Naive thymus-derived CD8-positive, alpha-beta T cell (primary cell): ENCODE results near the gene KRT16. TPM values are rescaled to one million over a fixed set of nuclear protein-coding genes. Genes with fewer than 3 reads are reported as not detected.

ENCODE experiments used
- ATAC-seq, 2 donors: fragments of 150-1000 bp; cut with Tn5 transposase in 1 of 2; sonication (Bioruptor Pico), chemical (Tn5 transposase) in 1 of 2; 1 replicate in 1 of 2; 2 replicates in 1 of 2; pipeline ENCODE4 v1.10.0; 2021; ENCODE audit warnings: mild to moderate bottlenecking in 2 of 2, moderate library complexity in 2 of 2
- POLR2A ChIA-PET: fragments of 350-600 bp; sonication (Branson Sonifier 250); formaldehyde crosslinking; loops from one replicate; lab custom pipeline; 2021; ENCODE audit warnings: antibody characterized with exemption; lab: Charles Lee
- DNase-seq, 10 donors: peaks; one replicate each; pipeline versions ENCODE4 v3.0.0 to v3.0.0-alpha.2; 2020 to 2022
- H3K27ac Mint-ChIP-seq, 10 donors: one replicate each; pipeline ENCODE4 v1.8.0; 2020 to 2022; ENCODE audit warnings: mild to moderate bottlenecking in 10 of 10, mixed read lengths in 10 of 10, moderate library complexity in 4 of 10, inconsistent platforms in 1 of 10
- H3K27me3 Mint-ChIP-seq, 5 donors: one replicate each; pipeline ENCODE4 v1.8.0; 2021 to 2022; ENCODE audit warnings: mixed read lengths in 5 of 5
- H3K36me3 Mint-ChIP-seq, 3 donors: one replicate each; pipeline ENCODE4 v1.8.0; 2020 to 2022; ENCODE audit warnings: mixed read lengths in 3 of 3, mild to moderate bottlenecking in 2 of 3, inconsistent platforms in 1 of 3
- H3K4me1 Mint-ChIP-seq, 4 donors: one replicate each; pipeline ENCODE4 v1.8.0; 2021 to 2022; ENCODE audit warnings: mixed read lengths in 4 of 4
- H3K4me3 Mint-ChIP-seq, 10 donors: one replicate each; pipeline ENCODE4 v1.8.0; 2020 to 2022; ENCODE audit warnings: mild to moderate bottlenecking in 10 of 10, mixed read lengths in 10 of 10, moderate library complexity in 6 of 10, inconsistent platforms in 1 of 10
- H3K9me3 Mint-ChIP-seq, 9 donors: one replicate each; pipeline ENCODE4 v1.8.0; 2020 to 2022; ENCODE audit warnings: mixed read lengths in 9 of 9, mild to moderate bottlenecking in 3 of 9, inconsistent platforms in 1 of 9, moderate library complexity in 1 of 9
- polyA plus RNA-seq, 3 donors: library from polyadenylated mRNA; unstranded; fragments of 300-500 nt; fragmentation: Illumina TruSeq; gene quantifications; one replicate each; pipeline ENCODE4 v1.2.3, GENCODE V29; 2021
- total RNA-seq, 8 experiments: library from RNA in 2 of 8; stranded (reverse) in 2 of 8; gene quantifications; one replicate each; pipeline ENCODE4 v1.2.3 and lab custom pipeline; 2021 to 2026

The KRT16 gene
- total and polyA plus RNA-seq, 5 experiments from 2014 or later: not detected

GRCh38 chr17:41639492-41640473, 27.2 kb upstream of the KRT16 start:
- H3K4me3 Mint-ChIP-seq: no peak overlapping the region
- H3K36me3 Mint-ChIP-seq: no peaks in the 10 kb centered on the region
- H3K4me1 Mint-ChIP-seq: no peaks in the 10 kb centered on the region
- DNase-seq (no peak), ATAC-seq (no peak)
- H3K27me3 Mint-ChIP-seq: peaks cover 0 to 7% (median 0%) of the 10 kb centered on the region in 5 donors
- no peaks in the 10 kb centered on the region for H3K9me3 Mint-ChIP-seq
- POLR2A ChIA-PET: no interaction called here
- peak overlapping the region in 1 of 10 donors; percentile 59 for H3K27ac Mint-ChIP-seq

DNA sequence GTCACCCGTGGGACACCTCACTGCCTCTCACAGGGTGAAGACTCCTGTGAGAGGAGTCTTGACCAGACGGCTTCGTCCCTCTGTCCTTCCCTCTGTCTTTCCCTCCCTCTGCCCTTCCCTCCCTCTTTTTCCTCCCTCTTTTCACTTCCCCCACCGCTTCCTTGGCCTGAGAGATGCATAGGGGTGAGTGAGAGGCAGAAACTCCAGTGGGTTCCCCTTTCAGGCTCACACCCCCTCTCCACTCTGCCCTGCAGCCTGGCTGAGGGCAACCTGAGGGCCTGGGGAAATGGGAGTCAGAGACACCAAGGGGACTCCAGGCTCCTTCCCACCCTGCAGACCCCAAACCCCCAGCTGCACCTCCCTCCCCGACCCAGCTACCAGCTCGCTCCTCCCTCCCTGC, 26.4 kb upstream of the KRT16 start:
- no peak overlapping the region for H3K27ac Mint-ChIP-seq
- peaks cover 0 to 7% (median 0%) of the 10 kb centered on the region in 5 donors for H3K27me3 Mint-ChIP-seq
- H3K4me1 Mint-ChIP-seq: no peaks in the 10 kb centered on the region
- no peak for DNase-seq
- no peaks in the 10 kb centered on the region for H3K9me3 Mint-ChIP-seq
- POLR2A ChIA-PET: no interaction called here
- no peaks in the 10 kb centered on the region for H3K36me3 Mint-ChIP-seq
- H3K4me3 Mint-ChIP-seq: no peak overlapping the region
- ATAC-seq: no peak

- H3K36me3 Mint-ChIP-seq: no peaks in the 10 kb centered on the region
- POLR2A ChIA-PET: no interaction called here
- no peak overlapping the region for H3K4me3 Mint-ChIP-seq
- ATAC-seq: no peak
- no peaks in the 10 kb centered on the region for H3K9me3 Mint-ChIP-seq
- H3K27me3 Mint-ChIP-seq: peaks cover 0 to 7% (median 0%) of the 10 kb centered on the region in 5 donors
- DNase-seq: no peak
- H3K4me1 Mint-ChIP-seq: no peaks in the 10 kb centered on the region
- H3K27ac Mint-ChIP-seq: peak overlapping the region in 1 of 10 donors; percentile 51
These were observed 25.6 kb upstream of the KRT16 start for GRCh38 chr17:41638194-41638593.

GRCh38 chr17:41636652-41637051, 24.1 kb upstream of the KRT16 start:
- no peaks in the 10 kb centered on the region for H3K36me3 Mint-ChIP-seq
- no peak for ATAC-seq
- H3K4me1 Mint-ChIP-seq: no peaks in the 10 kb centered on the region
- DNase-seq: no peak
- POLR2A ChIA-PET: interaction anchor here (0.6 kb wide), 1 partner anchor 86 kb away, joined by 4 read pairs; no protein-coding TSS in a partner anchor
- H3K27me3 Mint-ChIP-seq: peaks cover 0 to 7% (median 0%) of the 10 kb centered on the region in 5 donors
- H3K4me3 Mint-ChIP-seq: no peak overlapping the region
- no peak overlapping the region for H3K27ac Mint-ChIP-seq
- no peaks in the 10 kb centered on the region for H3K9me3 Mint-ChIP-seq

- H3K4me1 Mint-ChIP-seq: no peaks in the 10 kb centered on the region
- H3K9me3 Mint-ChIP-seq: no peaks in the 10 kb centered on the region
- DNase-seq (no peak), ATAC-seq (no peak)
- no peaks in the 10 kb centered on the region for H3K36me3 Mint-ChIP-seq
- H3K27me3 Mint-ChIP-seq: peaks cover 0 to 7% (median 0%) of the 10 kb centered on the region in 5 donors
- H3K27ac Mint-ChIP-seq: no peak overlapping the region
- no peak overlapping the region for H3K4me3 Mint-ChIP-seq
- POLR2A ChIA-PET: no interaction called here
These were observed 22.8 kb upstream of the KRT16 start for GRCh38 chr17:41635121-41636097.

DNA sequence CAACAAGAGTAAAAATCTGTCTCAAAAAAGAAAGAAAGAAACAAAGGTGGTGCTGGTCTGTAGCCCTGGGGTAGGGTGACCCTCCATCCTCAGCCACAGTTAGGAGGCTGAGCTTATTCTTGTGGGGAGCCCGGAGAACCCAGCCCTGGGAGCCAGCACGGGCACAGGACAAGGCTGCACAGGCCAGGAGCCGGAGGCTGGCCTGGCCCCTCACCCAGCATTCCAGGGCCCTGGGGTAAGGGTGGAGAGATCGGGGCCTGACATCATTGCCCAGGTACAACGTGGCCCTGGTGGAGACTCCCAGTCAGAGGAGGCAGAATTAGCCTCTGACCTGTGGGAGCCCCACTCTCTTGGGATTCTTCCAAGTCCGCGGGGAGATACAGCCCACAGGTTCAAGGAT, 22.1 kb upstream of the KRT16 start:
- Mint-ChIP-seq H3K9me3 (no peaks in the 10 kb centered on the region), H3K27me3 (peaks cover 0 to 7% (median 0%) of the 10 kb centered on the region in 5 donors), H3K4me1 (no peaks in the 10 kb centered on the region), H3K27ac (no peak overlapping the region), H3K36me3 (no peaks in the 10 kb centered on the region), H3K4me3 (no peak overlapping the region)
- no peak for ATAC-seq
- no peak for DNase-seq
- POLR2A ChIA-PET: no interaction called here

GRCh38 chr17:41633556-41634199, 21.1 kb upstream of the KRT16 start:
- Mint-ChIP-seq H3K27me3 (peaks cover 0 to 2% (median 0%) of the 10 kb centered on the region in 5 donors), H3K4me3 (no peak overlapping the region), H3K36me3 (no peaks in the 10 kb centered on the region), H3K9me3 (no peaks in the 10 kb centered on the region), H3K27ac (no peak overlapping the region), H3K4me1 (no peaks in the 10 kb centered on the region)
- POLR2A ChIA-PET: no interaction called here
- ATAC-seq: peak in 1 of 2 donors; percentile 29
- DNase-seq: no peak

DNA sequence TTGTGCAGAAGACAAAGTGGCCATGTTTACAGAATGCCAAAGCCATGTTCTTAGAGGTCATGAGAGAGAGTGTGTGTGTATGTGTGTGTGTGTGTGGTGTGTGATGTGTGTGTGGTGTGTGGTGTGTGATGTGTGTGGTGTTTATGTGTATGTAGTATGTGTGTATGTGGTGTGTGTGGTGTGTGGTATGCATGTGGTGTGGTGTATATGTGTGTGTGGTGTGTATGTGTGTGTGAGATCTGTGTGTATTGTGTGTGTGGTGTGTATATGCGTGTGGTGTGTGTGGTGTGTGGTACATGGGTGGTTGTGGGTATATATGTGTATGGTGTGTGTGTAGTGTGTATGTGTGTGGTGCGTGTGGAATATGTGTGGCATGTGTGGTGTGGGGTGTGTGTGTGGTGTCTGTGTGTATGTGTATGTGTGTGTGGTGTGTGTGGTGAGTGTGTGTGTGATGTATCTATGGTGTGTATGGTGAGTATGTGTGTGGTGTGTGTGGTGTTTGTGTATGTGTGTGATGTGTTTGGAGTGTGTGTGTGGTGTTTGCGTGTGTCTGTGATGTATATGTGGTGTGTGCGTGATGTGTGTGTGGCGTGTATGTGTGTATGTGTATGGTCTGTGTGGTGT, 20.0 kb upstream of the KRT16 start:
- no peaks in the 10 kb centered on the region for H3K36me3 Mint-ChIP-seq
- ATAC-seq (no peak), DNase-seq (no peak)
- no peak overlapping the region for H3K27ac Mint-ChIP-seq
- H3K4me3 Mint-ChIP-seq: no peak overlapping the region
- H3K27me3 Mint-ChIP-seq: peaks cover 0 to 3% (median 0%) of the 10 kb centered on the region in 5 donors
- H3K4me1 Mint-ChIP-seq: no peaks in the 10 kb centered on the region
- POLR2A ChIA-PET: no interaction called here
- no peaks in the 10 kb centered on the region for H3K9me3 Mint-ChIP-seq

- no peak overlapping the region for H3K4me3 Mint-ChIP-seq
- no peaks in the 10 kb centered on the region for H3K36me3 Mint-ChIP-seq
- POLR2A ChIA-PET: no interaction called here
- no peaks in the 10 kb centered on the region for H3K4me1 Mint-ChIP-seq
- no peak overlapping the region for H3K27ac Mint-ChIP-seq
- ATAC-seq (no peak), DNase-seq (no peak)
- H3K9me3 Mint-ChIP-seq: no peaks in the 10 kb centered on the region
- peaks cover 0 to 10% (median 0%) of the 10 kb centered on the region in 5 donors for H3K27me3 Mint-ChIP-seq
These were observed 19.3 kb upstream of the KRT16 start for GRCh38 chr17:41631898-41632285.

DNA sequence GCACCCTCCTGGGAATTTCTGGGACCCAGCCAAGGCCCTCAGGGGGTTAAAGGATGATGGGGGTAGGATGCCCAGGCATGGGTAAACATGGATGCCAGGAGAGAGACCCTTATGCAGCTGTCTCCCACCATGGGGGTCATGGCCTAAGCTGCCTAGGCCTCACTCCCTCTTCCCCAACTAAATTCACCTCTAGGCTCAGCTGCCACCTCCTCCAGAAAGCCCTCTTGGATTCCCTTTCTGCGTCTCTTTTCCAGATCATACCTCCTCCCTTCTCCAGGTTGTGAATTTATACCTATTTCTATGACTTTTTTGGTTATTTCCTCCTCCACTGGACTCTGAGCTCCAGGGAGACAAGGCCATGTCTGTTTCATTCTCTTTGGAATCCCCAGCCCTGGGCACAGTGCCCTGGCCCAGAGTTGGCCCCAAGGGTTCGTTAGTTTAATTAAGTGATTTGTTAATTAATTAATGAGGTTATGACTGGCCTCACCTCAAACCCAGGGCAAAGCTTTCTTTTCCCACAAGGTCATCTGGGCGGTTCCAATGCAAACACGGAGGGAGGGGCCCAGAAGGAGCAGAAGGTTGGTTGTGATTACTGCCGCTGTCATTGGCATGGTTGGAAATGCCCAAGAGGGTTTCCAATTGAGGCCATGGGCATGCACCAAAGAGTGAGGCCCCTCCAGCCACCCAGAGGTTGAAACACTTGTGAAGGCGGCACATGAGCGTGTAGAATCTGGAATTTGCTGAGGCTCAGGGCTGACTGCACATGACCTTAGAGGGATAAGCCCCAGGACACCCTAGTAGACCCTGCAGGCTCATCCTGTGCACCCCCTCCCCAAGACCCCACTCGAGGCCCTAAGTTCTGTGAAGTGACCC, 18.7 kb upstream of the KRT16 start:
- no peak overlapping the region for H3K27ac Mint-ChIP-seq
- no peaks in the 10 kb centered on the region for H3K36me3 Mint-ChIP-seq
- no peak for DNase-seq
- ATAC-seq: no peak
- H3K4me3 Mint-ChIP-seq: no peak overlapping the region
- H3K27me3 Mint-ChIP-seq: peaks cover 0 to 10% (median 0%) of the 10 kb centered on the region in 5 donors
- H3K9me3 Mint-ChIP-seq: no peaks in the 10 kb centered on the region
- no peaks in the 10 kb centered on the region for H3K4me1 Mint-ChIP-seq
- POLR2A ChIA-PET: no interaction called here

GRCh38 chr17:41629826-41630670, 17.5 kb upstream of the KRT16 start:
- Mint-ChIP-seq H3K9me3 (no peaks in the 10 kb centered on the region), H3K36me3 (no peaks in the 10 kb centered on the region), H3K4me1 (peaks cover 0 to 1% (median 0%) of the 10 kb centered on the region in 4 donors), H3K27ac (peak overlapping the region in 1 of 10 donors; percentile 9), H3K4me3 (no peak overlapping the region), H3K27me3 (peaks cover 0 to 19% (median 0%) of the 10 kb centered on the region in 5 donors)
- POLR2A ChIA-PET: no interaction called here
- no peak for ATAC-seq
- no peak for DNase-seq
